Neural cell (in vitro differentiated cells): Measurements from ENCODE around the gene CD300LB. TPM values are rescaled to one million over a fixed set of nuclear protein-coding genes. Genes with fewer than 3 reads are reported as not detected.

Source experiments
- H2AFZ ChIP-seq: fragments of 200-600, 300-800 bp; sonication (generic), shearing (Covaris generic); 2 replicates; pipeline ENCODE4 v1.6.0; 2014; ENCODE audit warnings: low read depth, mild to moderate bottlenecking, antibody characterized with exemption, low read length, moderate library complexity
- H3F3A ChIP-seq: fragments of 200-600 bp; shearing (Covaris generic); 2 replicates; pipeline ENCODE4 v1.6.1; 2016; ENCODE audit warnings: mild to moderate bottlenecking, moderate library complexity, mixed read lengths, antibody characterized with exemption, low read length; ENCODE audit not compliant: insufficient read depth, poor library complexity, severe bottlenecking
- H3K27ac ChIP-seq: fragments of 200-600, 300-800 bp; sonication (generic), shearing (Covaris generic); 2 replicates; pipeline ENCODE4 v1.5.1; 2014; ENCODE audit warnings: mild to moderate bottlenecking, low read length, moderate library complexity
- H3K27me3 ChIP-seq: fragments of 300-800, 200-600 bp; sonication (generic), shearing (Covaris generic); 2 replicates; pipeline ENCODE4 v1.6.0; 2014; ENCODE audit warnings: mild to moderate bottlenecking, low read depth, low read length, moderate library complexity; ENCODE audit not compliant: insufficient read depth
- H3K36me3 ChIP-seq: fragments of 300-800, 200-600 bp; sonication (generic), shearing (Covaris generic); 2 replicates; pipeline ENCODE4 v1.5.1; 2014; ENCODE audit warnings: mild to moderate bottlenecking, antibody characterized with exemption, low read length, moderate library complexity; ENCODE audit not compliant: insufficient read depth
- H3K4me2 ChIP-seq: fragments of 300-800, 200-600 bp; sonication (generic), shearing (Covaris generic); 2 replicates; pipeline ENCODE4 v1.6.0; 2014; ENCODE audit warnings: mild to moderate bottlenecking, low read length
- H3K4me3 ChIP-seq: fragments of 300-800, 200-600 bp; sonication (generic), shearing (Covaris generic); 2 replicates; pipeline ENCODE4 v1.5.1; 2014; ENCODE audit warnings: mild to moderate bottlenecking, low read length, moderate library complexity
- H3K79me2 ChIP-seq: fragments of 200-600 bp; shearing (Covaris generic); replicated peaks from 2 replicates; pipeline ENCODE4 v1.6.0; 2014; ENCODE audit warnings: mild to moderate bottlenecking, low read length, moderate library complexity; ENCODE audit not compliant: insufficient read depth
- H3K9ac ChIP-seq: fragments of 300-800, 200-600 bp; sonication (generic), shearing (Covaris generic); 2 replicates; pipeline ENCODE4 v1.6.1; 2016; ENCODE audit warnings: mild to moderate bottlenecking, low read length, mixed read lengths
- H3K9me2 ChIP-seq: fragments of 200-600 bp; shearing (Covaris generic); 2 replicates; pipeline ENCODE4 v1.6.1; 2016; ENCODE audit warnings: mild to moderate bottlenecking, low read length, mixed read lengths; ENCODE audit not compliant: insufficient read depth
- H3K9me3 ChIP-seq: fragments of 200-600, 300-800 bp; sonication (generic), shearing (Covaris generic); 2 replicates; pipeline ENCODE4 v1.6.1; 2016; ENCODE audit warnings: mild to moderate bottlenecking, mixed run types, low read length, moderate library complexity, mixed read lengths
- H4K20me1 ChIP-seq: fragments of 200-600 bp; shearing (Covaris generic); 2 replicates; pipeline ENCODE4 v1.6.1; 2016; ENCODE audit warnings: mild to moderate bottlenecking, mixed run types; ENCODE audit not compliant: insufficient read depth
- EP300 ChIP-seq: fragments of 450-650 bp; conservative IDR thresholded peaks from 2 replicates; pipeline ENCODE4 v1.6.1; 2014; ENCODE audit warnings: antibody characterized with exemption, mild to moderate bottlenecking, moderate library complexity; ENCODE audit not compliant: poor library complexity, severe bottlenecking
- EZH2 ChIP-seq: fragments of 200-600, 300-800 bp; shearing (Covaris generic), sonication (generic); IDR thresholded peaks from 2 replicates; pipeline ENCODE4 v1.6.1; 2014; ENCODE audit warnings: antibody characterized with exemption, low read length, borderline replicate concordance, mild to moderate bottlenecking; ENCODE audit not compliant: insufficient read depth, poor library complexity, severe bottlenecking
- MXI1 ChIP-seq: fragments of 450-650 bp; conservative IDR thresholded peaks from 2 replicates; pipeline ENCODE4 v1.6.1; 2014; ENCODE audit warnings: antibody characterized with exemption, mild to moderate bottlenecking; ENCODE audit not compliant: poor library complexity, severe bottlenecking
- POLR2AphosphoS5 ChIP-seq: IDR thresholded peaks from 2 replicates; pipeline ENCODE4 v1.6.1; 2012
- RAD21 ChIP-seq: fragments of 450-650 bp; conservative IDR thresholded peaks from 2 replicates; pipeline ENCODE4 v1.6.1; 2014; ENCODE audit warnings: antibody characterized with exemption, mild to moderate bottlenecking, moderate library complexity
- SMC3 ChIP-seq: fragments of 450-650 bp; conservative IDR thresholded peaks from 2 replicates; pipeline ENCODE4 v1.6.1; 2014; ENCODE audit warnings: antibody characterized with exemption, mild to moderate bottlenecking, moderate library complexity; ENCODE audit not compliant: poor library complexity
- TAF1 ChIP-seq: IDR thresholded peaks from 2 replicates; pipeline ENCODE4 v1.6.1; 2012; ENCODE audit warnings: low read depth
- polyA minus RNA-seq: library from RNA; depleted of rRNA, polyadenylated mRNA; stranded (reverse); fragments of >200 nt; gene quantifications from 2 replicates; pipeline ENCODE4 v1.2.3, GENCODE V29; 2014
- polyA plus RNA-seq: library from polyadenylated mRNA; depleted of rRNA; stranded (reverse); fragments of >200 nt; gene quantifications from 2 replicates; pipeline ENCODE4 v1.2.3, GENCODE V29; 2014
- TF ChIP-seq, protein P1 (sequence below): IDR thresholded peaks from 2 replicates; pipeline ENCODE4 v1.6.1; 2012; ENCODE audit warnings: borderline replicate concordance
- TF ChIP-seq, protein P2 (sequence below): fragments of 450-650 bp; IDR thresholded peaks from 2 replicates; pipeline ENCODE4 v1.5.1; 2014; ENCODE audit warnings: antibody characterized with exemption, mild to moderate bottlenecking, moderate library complexity; ENCODE audit not compliant: poor library complexity, severe bottlenecking

CD300LB gene
- polyA plus RNA-seq (not detected in 2 replicates), polyA minus RNA-seq (not detected in 2 replicates)

DNA sequence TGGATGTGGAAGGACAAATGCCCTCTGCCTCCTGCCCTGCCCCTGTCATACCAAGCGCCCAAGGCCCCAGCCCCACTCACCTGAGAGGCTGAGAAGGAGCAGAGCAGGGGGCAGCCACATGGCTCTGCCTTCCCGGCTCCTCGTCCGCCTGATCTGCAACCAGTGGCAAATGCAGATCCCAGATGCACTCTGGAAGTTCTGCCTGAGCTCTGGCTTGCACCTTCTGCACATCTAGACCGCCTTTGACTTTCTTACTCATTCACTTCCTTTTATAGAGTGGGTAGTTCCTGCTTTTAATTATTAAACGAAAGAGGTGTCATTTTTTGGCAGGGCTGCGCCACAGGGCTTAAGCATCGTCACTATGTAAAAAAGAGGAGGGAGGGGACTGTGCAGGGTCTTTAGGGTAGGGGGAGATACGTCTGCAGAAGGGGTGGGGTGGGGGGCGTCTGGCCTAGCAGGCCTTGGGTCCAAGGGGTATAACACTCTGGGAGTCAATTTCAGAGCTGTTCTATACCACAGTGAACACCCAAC is at the start of gene CD300LB:
Gene CD300LB, minus strand, starts transcription at position 245 of the 531 bp plus-strand sequence. Its CDS starts 125 bp downstream, at position 120.
- no peak for TF ChIP-seq SMC3
- TF ChIP-seq, protein P1, sequence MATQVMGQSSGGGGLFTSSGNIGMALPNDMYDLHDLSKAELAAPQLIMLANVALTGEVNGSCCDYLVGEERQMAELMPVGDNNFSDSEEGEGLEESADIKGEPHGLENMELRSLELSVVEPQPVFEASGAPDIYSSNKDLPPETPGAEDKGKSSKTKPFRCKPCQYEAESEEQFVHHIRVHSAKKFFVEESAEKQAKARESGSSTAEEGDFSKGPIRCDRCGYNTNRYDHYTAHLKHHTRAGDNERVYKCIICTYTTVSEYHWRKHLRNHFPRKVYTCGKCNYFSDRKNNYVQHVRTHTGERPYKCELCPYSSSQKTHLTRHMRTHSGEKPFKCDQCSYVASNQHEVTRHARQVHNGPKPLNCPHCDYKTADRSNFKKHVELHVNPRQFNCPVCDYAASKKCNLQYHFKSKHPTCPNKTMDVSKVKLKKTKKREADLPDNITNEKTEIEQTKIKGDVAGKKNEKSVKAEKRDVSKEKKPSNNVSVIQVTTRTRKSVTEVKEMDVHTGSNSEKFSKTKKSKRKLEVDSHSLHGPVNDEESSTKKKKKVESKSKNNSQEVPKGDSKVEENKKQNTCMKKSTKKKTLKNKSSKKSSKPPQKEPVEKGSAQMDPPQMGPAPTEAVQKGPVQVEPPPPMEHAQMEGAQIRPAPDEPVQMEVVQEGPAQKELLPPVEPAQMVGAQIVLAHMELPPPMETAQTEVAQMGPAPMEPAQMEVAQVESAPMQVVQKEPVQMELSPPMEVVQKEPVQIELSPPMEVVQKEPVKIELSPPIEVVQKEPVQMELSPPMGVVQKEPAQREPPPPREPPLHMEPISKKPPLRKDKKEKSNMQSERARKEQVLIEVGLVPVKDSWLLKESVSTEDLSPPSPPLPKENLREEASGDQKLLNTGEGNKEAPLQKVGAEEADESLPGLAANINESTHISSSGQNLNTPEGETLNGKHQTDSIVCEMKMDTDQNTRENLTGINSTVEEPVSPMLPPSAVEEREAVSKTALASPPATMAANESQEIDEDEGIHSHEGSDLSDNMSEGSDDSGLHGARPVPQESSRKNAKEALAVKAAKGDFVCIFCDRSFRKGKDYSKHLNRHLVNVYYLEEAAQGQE, result no peak
- no peak for TF ChIP-seq POLR2AphosphoS5
- no peak for TF ChIP-seq EP300
- no peak for TF ChIP-seq EZH2
- TF ChIP-seq, protein P2, sequence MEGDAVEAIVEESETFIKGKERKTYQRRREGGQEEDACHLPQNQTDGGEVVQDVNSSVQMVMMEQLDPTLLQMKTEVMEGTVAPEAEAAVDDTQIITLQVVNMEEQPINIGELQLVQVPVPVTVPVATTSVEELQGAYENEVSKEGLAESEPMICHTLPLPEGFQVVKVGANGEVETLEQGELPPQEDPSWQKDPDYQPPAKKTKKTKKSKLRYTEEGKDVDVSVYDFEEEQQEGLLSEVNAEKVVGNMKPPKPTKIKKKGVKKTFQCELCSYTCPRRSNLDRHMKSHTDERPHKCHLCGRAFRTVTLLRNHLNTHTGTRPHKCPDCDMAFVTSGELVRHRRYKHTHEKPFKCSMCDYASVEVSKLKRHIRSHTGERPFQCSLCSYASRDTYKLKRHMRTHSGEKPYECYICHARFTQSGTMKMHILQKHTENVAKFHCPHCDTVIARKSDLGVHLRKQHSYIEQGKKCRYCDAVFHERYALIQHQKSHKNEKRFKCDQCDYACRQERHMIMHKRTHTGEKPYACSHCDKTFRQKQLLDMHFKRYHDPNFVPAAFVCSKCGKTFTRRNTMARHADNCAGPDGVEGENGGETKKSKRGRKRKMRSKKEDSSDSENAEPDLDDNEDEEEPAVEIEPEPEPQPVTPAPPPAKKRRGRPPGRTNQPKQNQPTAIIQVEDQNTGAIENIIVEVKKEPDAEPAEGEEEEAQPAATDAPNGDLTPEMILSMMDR, result no peak
- no peak for TF ChIP-seq MXI1
- TF ChIP-seq RAD21, result no peak
- no peak for TF ChIP-seq TAF1
- Histone ChIP-seq H3K9me3 (no peaks in the 10 kb centered on the region), H2AFZ (no peak within 1 kb of the TSS), H3K4me2 (no peak within 1 kb of the TSS), H3K27me3 (no peaks in the 10 kb centered on the region), H3K4me3 (no peak within 1 kb of the TSS), H3K9me2 (no peaks in the 10 kb centered on the region), H3K79me2 (no peaks in the 10 kb centered on the region), H3K36me3 (no peaks in the 10 kb centered on the region), H3K27ac (no peak within 1 kb of the TSS), H3K9ac (no peak within 1 kb of the TSS), H3F3A (no peaks in the 10 kb centered on the region), H4K20me1 (no peaks in the 10 kb centered on the region)

DNA sequence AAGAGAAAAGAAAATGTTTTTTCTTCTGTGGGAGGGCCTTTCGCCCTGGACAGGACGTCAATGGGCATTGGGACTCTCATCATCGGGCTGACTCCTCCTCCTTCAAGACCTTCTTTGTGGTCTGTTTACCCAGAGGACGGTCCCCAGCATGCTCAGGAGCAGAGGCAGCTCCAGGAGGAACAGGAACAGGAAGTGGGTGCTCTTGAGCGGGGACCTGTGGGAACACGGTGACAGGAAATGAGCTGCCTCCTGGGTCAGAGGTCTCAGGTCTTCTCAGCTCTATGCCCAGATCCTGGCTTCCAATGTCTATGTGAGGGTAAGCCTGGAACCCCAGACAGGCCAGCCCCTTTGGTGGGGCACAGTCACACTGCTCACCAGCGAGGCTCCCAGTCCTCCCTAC is 48.6 kb upstream of the CD300LB start:
- H2AFZ ChIP-seq, result no peak overlapping the region

More for the DNA sequence above, 48.6 kb upstream of the CD300LB start:
- no peaks in the 10 kb centered on the region for H3K27me3 ChIP-seq
- H3K4me2 ChIP-seq, result no peak overlapping the region
- no peaks in the 10 kb centered on the region for H3K36me3 ChIP-seq
- no peaks in the 10 kb centered on the region for H3F3A ChIP-seq
- no peaks in the 10 kb centered on the region for H4K20me1 ChIP-seq
- TF ChIP-seq, protein P2, result no peak
- TF ChIP-seq POLR2AphosphoS5 (no peak), MXI1 (no peak), SMC3 (no peak)
- no peaks in the 10 kb centered on the region for H3K79me2 ChIP-seq
- no peaks in the 10 kb centered on the region for H3K9me3 ChIP-seq
- no peak overlapping the region for H3K9ac ChIP-seq
- no peak overlapping the region for H3K27ac ChIP-seq
- H3K9me2 ChIP-seq, result no peaks in the 10 kb centered on the region
- H3K4me3 ChIP-seq, result no peak overlapping the region
